Type B pancreatic cell (in vitro differentiated cells): Measurements from ENCODE around the gene ETV6. TPM values are rescaled to one million over a fixed set of nuclear protein-coding genes. Genes with fewer than 3 reads are reported as not detected.

Source experiments
- DNase-seq: peaks from one replicate; pipeline ENCODE4 v3.0.0; 2021; ENCODE audit warnings: mixed read lengths; ENCODE audit not compliant: unreplicated experiment; ENCODE audit errors: extremely low spot score
- H3K27ac Mint-ChIP-seq: 2 replicates; pipeline ENCODE4 v1.8.0; 2021; ENCODE audit warnings: mild to moderate bottlenecking, mixed read lengths
- H3K27me3 Mint-ChIP-seq: 2 replicates; pipeline ENCODE4 v1.8.0; 2021; ENCODE audit warnings: mixed read lengths
- H3K36me3 Mint-ChIP-seq: 2 replicates; pipeline ENCODE4 v1.8.0; 2021; ENCODE audit warnings: mixed read lengths
- H3K4me1 Mint-ChIP-seq: one replicate; pipeline ENCODE4 v1.8.0; 2021; ENCODE audit warnings: mixed read lengths; ENCODE audit not compliant: unreplicated experiment
- H3K4me3 Mint-ChIP-seq: 2 replicates; pipeline ENCODE4 v1.8.0; 2021; ENCODE audit warnings: mild to moderate bottlenecking, mixed read lengths
- H3K9me3 Mint-ChIP-seq: 2 replicates; pipeline ENCODE4 v1.8.0; 2021; ENCODE audit warnings: mixed read lengths
- total RNA-seq: library from RNA; stranded (reverse); gene quantifications from 2 replicates; pipeline ENCODE4 v1.2.1, GENCODE V29; 2021; ENCODE audit warnings: low replicate concordance
- TF ChIP-seq, protein P1 (sequence below): fragments of 200-600 bp; sonication (generic); conservative IDR thresholded peaks from 2 replicates; pipeline ENCODE4 v1.5.0; 2021; ENCODE audit warnings: antibody characterized with exemption, mild to moderate bottlenecking

ETV6 gene
- total RNA-seq, 1 donor from 2014 or later = 26.5 TPM

GRCh38 chr12:11615481-11615880 lies 34.0 kb upstream of the ETV6 start:
- Mint-ChIP-seq H3K27me3 (peaks cover 28% of the 10 kb centered on the region), H3K4me1 (no peaks in the 10 kb centered on the region), H3K27ac (no peak overlapping the region), H3K4me3 (no peak overlapping the region), H3K36me3 (peaks cover 6% of the 10 kb centered on the region), H3K9me3 (no peaks in the 10 kb centered on the region)
- TF ChIP-seq, protein P1, sequence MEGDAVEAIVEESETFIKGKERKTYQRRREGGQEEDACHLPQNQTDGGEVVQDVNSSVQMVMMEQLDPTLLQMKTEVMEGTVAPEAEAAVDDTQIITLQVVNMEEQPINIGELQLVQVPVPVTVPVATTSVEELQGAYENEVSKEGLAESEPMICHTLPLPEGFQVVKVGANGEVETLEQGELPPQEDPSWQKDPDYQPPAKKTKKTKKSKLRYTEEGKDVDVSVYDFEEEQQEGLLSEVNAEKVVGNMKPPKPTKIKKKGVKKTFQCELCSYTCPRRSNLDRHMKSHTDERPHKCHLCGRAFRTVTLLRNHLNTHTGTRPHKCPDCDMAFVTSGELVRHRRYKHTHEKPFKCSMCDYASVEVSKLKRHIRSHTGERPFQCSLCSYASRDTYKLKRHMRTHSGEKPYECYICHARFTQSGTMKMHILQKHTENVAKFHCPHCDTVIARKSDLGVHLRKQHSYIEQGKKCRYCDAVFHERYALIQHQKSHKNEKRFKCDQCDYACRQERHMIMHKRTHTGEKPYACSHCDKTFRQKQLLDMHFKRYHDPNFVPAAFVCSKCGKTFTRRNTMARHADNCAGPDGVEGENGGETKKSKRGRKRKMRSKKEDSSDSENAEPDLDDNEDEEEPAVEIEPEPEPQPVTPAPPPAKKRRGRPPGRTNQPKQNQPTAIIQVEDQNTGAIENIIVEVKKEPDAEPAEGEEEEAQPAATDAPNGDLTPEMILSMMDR = no peak
- no peak for DNase-seq

DNA sequence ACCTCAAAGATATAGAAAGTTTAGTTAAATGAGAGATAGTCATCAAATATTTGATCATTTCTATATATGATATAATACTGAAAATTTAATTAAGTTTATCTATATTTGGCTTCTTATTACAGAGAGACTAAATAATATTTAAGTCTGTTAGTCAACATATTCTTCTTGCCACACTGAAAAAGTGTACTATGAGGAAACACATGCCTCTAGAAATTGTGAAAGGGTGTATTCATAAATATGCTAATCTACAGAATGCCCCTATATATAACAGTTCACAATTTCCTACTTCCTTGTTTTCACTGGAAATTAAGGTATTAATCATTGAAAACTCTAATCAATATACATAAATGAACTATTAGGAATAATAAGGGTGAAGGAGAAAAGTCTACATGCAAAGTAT lies 31.4 kb upstream of the ETV6 start:
- no peak overlapping the region for H3K27ac Mint-ChIP-seq
- no peaks in the 10 kb centered on the region for H3K9me3 Mint-ChIP-seq
- peaks cover 15% of the 10 kb centered on the region for H3K27me3 Mint-ChIP-seq
- no peak for DNase-seq
- peaks cover 6% of the 10 kb centered on the region for H3K36me3 Mint-ChIP-seq
- H3K4me1 Mint-ChIP-seq = peaks cover 3% of the 10 kb centered on the region
- no peak overlapping the region for H3K4me3 Mint-ChIP-seq
- TF ChIP-seq, protein P1 = no peak

DNA sequence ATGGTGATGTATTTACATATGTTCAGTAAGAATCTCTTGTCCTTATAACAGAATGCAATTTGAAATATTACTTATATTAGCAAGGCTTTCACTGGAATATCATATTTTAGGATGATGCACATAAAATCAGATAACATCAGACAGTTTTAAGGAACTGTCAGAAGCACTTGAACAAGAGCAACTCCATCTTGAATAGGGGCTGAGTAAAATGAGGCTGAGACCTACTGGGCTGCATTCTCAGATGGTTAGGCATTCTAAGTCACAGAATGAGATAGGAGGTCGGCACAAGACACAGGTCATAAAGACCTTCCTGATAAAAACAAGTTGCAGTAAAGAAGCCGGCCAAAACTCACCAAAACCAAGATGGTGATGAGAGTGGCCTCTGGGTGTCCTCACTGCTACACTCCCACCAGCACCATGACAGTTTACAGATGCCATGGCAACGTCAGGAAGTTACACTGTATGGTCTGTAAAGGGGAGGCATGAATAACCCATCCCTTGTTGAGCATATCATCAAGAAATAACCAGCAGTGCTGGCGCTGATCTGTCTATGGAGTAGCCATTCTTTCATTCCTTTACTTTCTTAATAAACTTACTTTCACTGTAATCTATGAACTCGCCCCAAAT lies 27.6 kb upstream of the ETV6 start:
- Mint-ChIP-seq H3K36me3 (no peaks in the 10 kb centered on the region), H3K4me3 (no peak overlapping the region), H3K27me3 (no peaks in the 10 kb centered on the region), H3K4me1 (peaks cover 4% of the 10 kb centered on the region), H3K9me3 (no peaks in the 10 kb centered on the region), H3K27ac (no peak overlapping the region)
- TF ChIP-seq, protein P1 = peak; percentile 14
- DNase-seq = no peak

GRCh38 chr12:11622876-11623281 lies 26.6 kb upstream of the ETV6 start:
- Mint-ChIP-seq H3K36me3 (no peaks in the 10 kb centered on the region), H3K4me1 (peaks cover 4% of the 10 kb centered on the region), H3K4me3 (no peak overlapping the region), H3K27me3 (no peaks in the 10 kb centered on the region), H3K27ac (peak overlapping the region; percentile 12), H3K9me3 (no peaks in the 10 kb centered on the region)
- TF ChIP-seq, protein P1 = no peak
- DNase-seq = no peak

- peak overlapping the region; percentile 12 for H3K27ac Mint-ChIP-seq
- H3K36me3 Mint-ChIP-seq = no peaks in the 10 kb centered on the region
- TF ChIP-seq, protein P1 = no peak
- peaks cover 4% of the 10 kb centered on the region for H3K4me1 Mint-ChIP-seq
- H3K9me3 Mint-ChIP-seq = no peaks in the 10 kb centered on the region
- no peaks in the 10 kb centered on the region for H3K27me3 Mint-ChIP-seq
- no peak for DNase-seq
- H3K4me3 Mint-ChIP-seq = no peak overlapping the region
These were observed 26.1 kb upstream of the ETV6 start for GRCh38 chr12:11623382-11623781.
